OCI-LY7 (cell line): Measurements from ENCODE around the gene GP1BB. TPM values are rescaled to one million over a fixed set of nuclear protein-coding genes. Genes with fewer than 3 reads are reported as not detected.

Source experiments
- BruUV-seq: library from RNA; stranded (reverse); fragments of 400-500 nt; replicated peaks from 2 replicates; lab custom pipeline; 2021; lab: Mats Ljungman, UMichigan
- CTCF ChIA-PET: fragments of 300-600 bp; sonication (Branson Sonifier 250); formaldehyde crosslinking; loops from one replicate; lab custom pipeline; 2022; ENCODE audit warnings: antibody characterized with exemption; ENCODE audit not compliant: unreplicated experiment; lab: Charles Lee
- POLR2A ChIA-PET: fragments of 300-600 bp; sonication (Branson Sonifier 250); formaldehyde crosslinking; loops from one replicate; lab custom pipeline; 2022; ENCODE audit warnings: antibody characterized with exemption; lab: Charles Lee
- DNase-seq: peaks from one replicate; pipeline ENCODE4 v3.0.0-alpha.2; 2015; ENCODE audit warnings: low spot score
- H2AFZ ChIP-seq: fragments of 200-600 bp; sonication (generic), shearing (Covaris generic); 2 replicates; pipeline ENCODE4 v1.6.1; 2014; ENCODE audit warnings: mild to moderate bottlenecking, antibody characterized with exemption, low read length, moderate library complexity
- H3K27ac ChIP-seq: fragments of 200-600 bp; sonication (generic); 2 replicates; pipeline ENCODE4 v1.5.1; 2014; ENCODE audit warnings: mixed run types, low read depth, mild to moderate bottlenecking, moderate library complexity, low read length, inconsistent platforms; ENCODE audit not compliant: poor library complexity, severe bottlenecking
- H3K36me3 ChIP-seq: fragments of 200-600 bp; sonication (generic); 2 replicates; pipeline ENCODE4 v1.6.1; 2014; ENCODE audit warnings: mild to moderate bottlenecking, antibody characterized with exemption, low read length, moderate library complexity, mixed read lengths; ENCODE audit not compliant: insufficient read depth
- H3K4me1 ChIP-seq: fragments of 200-600 bp; sonication (generic); 2 replicates; pipeline ENCODE4 v1.5.1; 2014; ENCODE audit warnings: mild to moderate bottlenecking, low read length; ENCODE audit not compliant: insufficient read depth, poor library complexity, severe bottlenecking
- H3K4me2 ChIP-seq: fragments of 200-600 bp; sonication (generic); 2 replicates; pipeline ENCODE4 v1.6.1; 2014; ENCODE audit warnings: mild to moderate bottlenecking, low read length
- H3K4me3 ChIP-seq: fragments of 200-600 bp; sonication (generic); 2 replicates; pipeline ENCODE4 v1.5.1; 2014; ENCODE audit warnings: mild to moderate bottlenecking, low read depth, low read length; ENCODE audit not compliant: poor library complexity, severe bottlenecking
- H3K79me2 ChIP-seq: fragments of 200-600 bp; sonication (generic); 2 replicates; pipeline ENCODE4 v1.6.1; 2016; ENCODE audit warnings: low read depth, mild to moderate bottlenecking, low read length, moderate library complexity, mixed read lengths; ENCODE audit not compliant: insufficient read depth
- H3K9me2 ChIP-seq: fragments of 200-600 bp; sonication (generic); 2 replicates; pipeline ENCODE4 v1.6.1; 2016; ENCODE audit warnings: mild to moderate bottlenecking, low read length, mixed read lengths; ENCODE audit not compliant: insufficient read depth
- H3K9me3 ChIP-seq: fragments of 200-600 bp; sonication (generic); 2 replicates; pipeline ENCODE4 v1.6.1; 2014; ENCODE audit warnings: mild to moderate bottlenecking, mixed run types, low read length, mixed read lengths
- H4K20me1 ChIP-seq: fragments of 200-600 bp; sonication (generic); 2 replicates; pipeline ENCODE4 v1.6.1; 2014; ENCODE audit warnings: mild to moderate bottlenecking, antibody characterized with exemption, low read length, moderate library complexity, mixed read lengths; ENCODE audit not compliant: insufficient read depth
- EZH2phosphoT487 ChIP-seq: fragments of 200-600 bp; sonication (generic); IDR thresholded peaks from 2 replicates; pipeline ENCODE4 v1.6.1; 2018; ENCODE audit warnings: low read depth, borderline replicate concordance, mild to moderate bottlenecking, mixed run types, antibody characterized with exemption, low read length, moderate library complexity, mixed read lengths
- intact Hi-C: fragments of 100-400 bp; cut with micrococcal nuclease; formaldehyde crosslinking; loops from one replicate; pipeline ENCODE4 v1.10.0; 2022; ENCODE audit not compliant: unreplicated experiment
- total RNA-seq, 2 experiments: library from RNA; depleted of rRNA in 1 of 2; stranded (reverse); fragments of >200 nt in 1 of 2; shearing (Covaris generic) in 1 of 2; gene quantifications; 2 replicates each; pipeline ENCODE4 v1.2.3, GENCODE V29; 2014 to 2022
- TF ChIP-seq, protein P1 (sequence below): fragments of 200-600 bp; sonication (generic); conservative IDR thresholded peaks from 2 replicates; pipeline ENCODE4 v1.5.1; 2014; ENCODE audit warnings: mild to moderate bottlenecking, antibody characterized with exemption, low read length, moderate library complexity, mixed read lengths

The GP1BB gene
- total RNA-seq, 2 experiments from 2014 or later = not detected

DNA sequence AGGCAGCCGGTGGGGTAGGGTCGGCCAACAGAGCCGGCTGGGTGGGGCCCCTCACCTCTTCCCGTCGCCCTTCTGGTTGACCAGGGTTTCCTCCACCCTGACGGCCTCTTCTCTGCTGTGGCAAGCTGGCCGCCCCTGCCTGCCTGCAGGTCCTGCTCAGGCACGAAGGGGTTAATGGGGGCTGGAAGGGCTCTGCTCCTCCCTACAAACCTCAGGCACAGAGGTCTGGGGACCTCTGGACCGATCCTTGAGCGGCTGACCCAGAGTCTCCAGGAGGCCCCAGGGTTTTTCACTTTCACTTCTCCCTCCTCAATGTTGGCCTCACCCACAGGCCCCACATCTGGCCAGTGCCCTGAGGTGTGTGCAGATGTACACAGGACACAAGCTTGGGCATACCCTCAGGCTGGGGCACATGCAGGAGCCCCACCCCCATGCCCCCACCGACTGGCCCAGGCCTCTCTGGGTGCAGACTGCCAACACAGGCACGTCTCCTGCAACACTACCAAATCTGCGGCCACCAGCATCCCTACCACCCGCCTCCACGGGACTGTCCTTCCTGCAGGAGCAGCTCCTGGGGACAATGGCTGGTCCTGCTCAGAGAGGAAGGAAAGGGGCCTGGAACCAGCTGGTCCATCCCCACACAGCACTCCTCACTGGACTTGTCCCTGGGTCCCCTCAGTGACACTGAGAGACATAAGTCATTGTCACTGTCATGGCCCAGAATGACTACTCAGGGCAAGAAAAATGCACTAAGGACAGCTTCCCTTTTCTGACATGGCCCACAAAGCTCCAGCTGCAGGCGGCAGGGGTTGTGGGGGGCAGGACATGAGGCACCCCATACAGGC is 34.0 kb downstream of the GP1BB start:
- no peaks in the 10 kb centered on the region for H3K9me2 ChIP-seq
- H3K27ac ChIP-seq = no peak overlapping the region
- ChIA-PET POLR2A (interaction anchor here (1.8 kb wide), 1 partner anchor 15 kb away, joined by 4 read pairs; no protein-coding TSS in a partner anchor), CTCF (interaction anchor here (1.0 to 1.9 kb wide), 2 partner anchors 15 to 27 kb away, joined by 3 to 8 read pairs; no protein-coding TSS in a partner anchor)
- TF ChIP-seq, protein P1, sequence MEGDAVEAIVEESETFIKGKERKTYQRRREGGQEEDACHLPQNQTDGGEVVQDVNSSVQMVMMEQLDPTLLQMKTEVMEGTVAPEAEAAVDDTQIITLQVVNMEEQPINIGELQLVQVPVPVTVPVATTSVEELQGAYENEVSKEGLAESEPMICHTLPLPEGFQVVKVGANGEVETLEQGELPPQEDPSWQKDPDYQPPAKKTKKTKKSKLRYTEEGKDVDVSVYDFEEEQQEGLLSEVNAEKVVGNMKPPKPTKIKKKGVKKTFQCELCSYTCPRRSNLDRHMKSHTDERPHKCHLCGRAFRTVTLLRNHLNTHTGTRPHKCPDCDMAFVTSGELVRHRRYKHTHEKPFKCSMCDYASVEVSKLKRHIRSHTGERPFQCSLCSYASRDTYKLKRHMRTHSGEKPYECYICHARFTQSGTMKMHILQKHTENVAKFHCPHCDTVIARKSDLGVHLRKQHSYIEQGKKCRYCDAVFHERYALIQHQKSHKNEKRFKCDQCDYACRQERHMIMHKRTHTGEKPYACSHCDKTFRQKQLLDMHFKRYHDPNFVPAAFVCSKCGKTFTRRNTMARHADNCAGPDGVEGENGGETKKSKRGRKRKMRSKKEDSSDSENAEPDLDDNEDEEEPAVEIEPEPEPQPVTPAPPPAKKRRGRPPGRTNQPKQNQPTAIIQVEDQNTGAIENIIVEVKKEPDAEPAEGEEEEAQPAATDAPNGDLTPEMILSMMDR = no peak
- TF ChIP-seq EZH2phosphoT487 = no peak
- H2AFZ ChIP-seq = no peak overlapping the region
- H3K4me2 ChIP-seq = peak overlapping the region; percentile 29
- H4K20me1 ChIP-seq = no peaks in the 10 kb centered on the region
- H3K4me1 ChIP-seq = peaks cover 24% of the 10 kb centered on the region
- H3K79me2 ChIP-seq = no peaks in the 10 kb centered on the region
- intact Hi-C loops = loop anchor here (2.0 kb wide), 1 partner anchor 23 kb away; no protein-coding TSS in a partner anchor
- no peaks in the 10 kb centered on the region for H3K36me3 ChIP-seq
- no TSS peak for BruUV-seq
- peak overlapping the region; percentile 3 for H3K4me3 ChIP-seq
- no peaks in the 10 kb centered on the region for H3K9me3 ChIP-seq
- peak; percentile 53 for DNase-seq

DNA sequence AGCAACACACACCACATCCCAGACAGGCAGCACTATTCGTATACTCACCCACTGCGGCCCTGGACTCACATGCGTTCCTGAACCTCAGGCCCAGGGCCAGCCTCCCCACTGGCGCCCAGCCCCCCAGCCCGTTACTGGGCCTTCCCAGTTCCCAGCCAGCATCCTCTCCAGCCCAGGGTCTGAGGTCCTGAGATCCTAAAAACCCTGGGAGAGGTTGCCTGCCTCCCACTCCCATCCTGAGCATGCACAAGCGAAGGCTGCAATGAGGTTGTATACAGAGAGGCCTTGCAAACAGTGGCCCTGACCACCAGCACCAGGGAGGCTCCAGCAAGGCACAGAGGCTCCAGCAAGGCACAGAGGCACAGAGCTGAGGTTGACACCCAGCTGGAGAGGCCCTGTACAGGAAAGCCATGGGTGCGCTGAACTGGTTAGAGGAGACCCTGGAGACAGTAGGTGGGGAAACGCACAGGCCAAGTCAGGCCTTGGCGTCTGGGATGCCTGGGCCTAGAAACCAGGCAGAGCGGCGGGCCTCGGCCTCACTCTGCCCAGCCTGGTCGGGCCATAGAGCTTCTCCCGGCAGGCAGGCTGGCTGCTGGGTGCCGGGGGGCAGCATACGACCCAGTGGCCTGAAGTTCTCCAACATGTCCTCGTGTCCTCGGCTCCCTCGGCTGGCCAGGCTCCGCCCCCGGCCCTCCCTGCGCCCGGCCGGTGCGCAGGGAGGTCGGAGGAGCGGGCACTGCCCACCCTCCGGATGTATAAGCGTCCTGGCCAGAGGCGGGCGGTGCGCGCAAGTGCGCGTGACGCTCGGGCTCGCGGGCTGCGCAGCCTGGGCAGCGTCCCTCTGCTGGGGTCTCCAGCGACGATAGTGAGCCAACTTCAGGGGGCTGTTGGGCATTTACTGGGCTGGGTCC is 34.9 kb downstream of the GP1BB start:
- Histone ChIP-seq H3K4me3 (no peak overlapping the region), H2AFZ (no peak overlapping the region), H3K4me2 (no peak overlapping the region), H3K4me1 (peaks cover 24% of the 10 kb centered on the region), H3K79me2 (no peaks in the 10 kb centered on the region), H3K9me2 (no peaks in the 10 kb centered on the region), H4K20me1 (no peaks in the 10 kb centered on the region), H3K27ac (no peak overlapping the region), H3K36me3 (no peaks in the 10 kb centered on the region), H3K9me3 (no peaks in the 10 kb centered on the region)
- ChIA-PET CTCF (interaction anchor here (1.9 kb wide), 1 partner anchor 15 kb away, joined by 8 read pairs; no protein-coding TSS in a partner anchor), POLR2A (interaction anchor here (1.8 kb wide), 1 partner anchor 14 kb away, joined by 4 read pairs; no protein-coding TSS in a partner anchor)
- no peak for DNase-seq
- TF ChIP-seq, protein P1 = no peak
- TF ChIP-seq EZH2phosphoT487 = no peak
- intact Hi-C loops = loop anchor here (2.0 kb wide), 1 partner anchor 23 kb away; no protein-coding TSS in a partner anchor
- BruUV-seq = no TSS peak
